ENCODE results near the gene NCKAP5. TPM values are rescaled to one million over a fixed set of nuclear protein-coding genes. Genes with fewer than 3 reads are reported as not detected.

NCKAP5 gene
- total RNA-seq, 4 donors from 2014 or later, result 2.7 to 11.7 (median 5.6) TPM

DNA sequence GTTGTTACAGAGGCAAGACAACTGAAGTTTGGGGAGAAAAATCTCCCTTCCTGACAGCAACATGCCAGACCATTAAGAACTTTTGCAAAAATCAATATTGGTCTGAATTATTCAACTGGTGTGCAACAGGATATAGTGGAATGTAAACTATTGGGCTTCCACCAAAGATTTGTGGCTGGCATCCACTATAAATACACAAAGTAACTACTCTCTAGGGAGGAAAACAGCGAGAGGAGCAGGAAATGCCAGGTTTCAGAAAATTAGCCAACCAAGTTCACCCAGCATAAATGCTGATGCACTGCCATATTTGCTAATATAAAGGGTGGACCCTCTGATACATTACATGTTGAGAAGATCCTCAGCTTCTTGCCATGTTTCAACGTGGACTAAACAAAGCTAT, 630.6 kb downstream of the NCKAP5 start:
- no peak overlapping the region for H3K4me3 ChIP-seq
- 26 to 35% methylated on average over 2 of the region's 2 CpGs for WGBS, 2 donors

DNA sequence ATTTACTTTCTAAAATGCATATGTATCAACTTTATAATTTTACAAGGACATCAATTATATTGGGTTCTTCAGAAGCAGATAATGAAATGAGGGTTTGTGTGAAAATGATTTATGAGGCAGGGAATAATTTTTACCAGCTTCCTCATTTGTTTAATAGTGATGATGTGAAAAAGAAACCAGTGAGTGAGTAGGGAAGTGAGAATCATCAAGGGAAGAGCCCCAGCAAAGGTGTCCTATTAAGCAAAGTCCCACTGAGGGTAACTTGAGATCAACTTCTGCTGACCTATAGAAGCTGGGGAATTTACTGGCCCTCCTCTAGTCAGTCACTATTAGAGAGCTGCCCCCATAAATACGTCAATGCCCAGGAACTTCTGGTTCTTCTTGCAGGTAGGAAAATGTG, 631.5 kb downstream of the NCKAP5 start:
- Histone ChIP-seq H3K27me3 (no peaks in the 10 kb centered on the region), H3K27ac (no peak overlapping the region), H3K9me3 (no peaks in the 10 kb centered on the region), H3K4me1 (no peaks in the 10 kb centered on the region), H3K4me3 (no peak overlapping the region), H3K36me3 (no peaks in the 10 kb centered on the region)
- 86 to 88% methylated on average over 1 of the region's 1 CpG for WGBS, 2 donors
- no peak for TF ChIP-seq POLR2A (IDR thresholded peaks at IDR 0.05)
- no peak for TF ChIP-seq EP300 (IDR thresholded peaks at IDR 0.05)
- TF ChIP-seq, protein P1, sequence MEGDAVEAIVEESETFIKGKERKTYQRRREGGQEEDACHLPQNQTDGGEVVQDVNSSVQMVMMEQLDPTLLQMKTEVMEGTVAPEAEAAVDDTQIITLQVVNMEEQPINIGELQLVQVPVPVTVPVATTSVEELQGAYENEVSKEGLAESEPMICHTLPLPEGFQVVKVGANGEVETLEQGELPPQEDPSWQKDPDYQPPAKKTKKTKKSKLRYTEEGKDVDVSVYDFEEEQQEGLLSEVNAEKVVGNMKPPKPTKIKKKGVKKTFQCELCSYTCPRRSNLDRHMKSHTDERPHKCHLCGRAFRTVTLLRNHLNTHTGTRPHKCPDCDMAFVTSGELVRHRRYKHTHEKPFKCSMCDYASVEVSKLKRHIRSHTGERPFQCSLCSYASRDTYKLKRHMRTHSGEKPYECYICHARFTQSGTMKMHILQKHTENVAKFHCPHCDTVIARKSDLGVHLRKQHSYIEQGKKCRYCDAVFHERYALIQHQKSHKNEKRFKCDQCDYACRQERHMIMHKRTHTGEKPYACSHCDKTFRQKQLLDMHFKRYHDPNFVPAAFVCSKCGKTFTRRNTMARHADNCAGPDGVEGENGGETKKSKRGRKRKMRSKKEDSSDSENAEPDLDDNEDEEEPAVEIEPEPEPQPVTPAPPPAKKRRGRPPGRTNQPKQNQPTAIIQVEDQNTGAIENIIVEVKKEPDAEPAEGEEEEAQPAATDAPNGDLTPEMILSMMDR (IDR thresholded peaks at IDR 0.05), result no peak
- no peak for DNase-seq (ENCODE audit: low spot score in 2 of 2)

More for the DNA sequence above, 630.6 kb downstream of the NCKAP5 start:
- Histone ChIP-seq H3K36me3 (no peaks in the 10 kb centered on the region), H3K27ac (no peak overlapping the region), H3K9me3 (no peaks in the 10 kb centered on the region), H3K4me1 (no peaks in the 10 kb centered on the region), H3K27me3 (no peaks in the 10 kb centered on the region)
- no peak for TF ChIP-seq EP300 (IDR thresholded peaks at IDR 0.05)
- TF ChIP-seq POLR2A (IDR thresholded peaks at IDR 0.05), result no peak
- TF ChIP-seq, protein P1 (IDR thresholded peaks at IDR 0.05), result no peak
- DNase-seq (ENCODE audit: low spot score in 2 of 2), result no peak

DNA sequence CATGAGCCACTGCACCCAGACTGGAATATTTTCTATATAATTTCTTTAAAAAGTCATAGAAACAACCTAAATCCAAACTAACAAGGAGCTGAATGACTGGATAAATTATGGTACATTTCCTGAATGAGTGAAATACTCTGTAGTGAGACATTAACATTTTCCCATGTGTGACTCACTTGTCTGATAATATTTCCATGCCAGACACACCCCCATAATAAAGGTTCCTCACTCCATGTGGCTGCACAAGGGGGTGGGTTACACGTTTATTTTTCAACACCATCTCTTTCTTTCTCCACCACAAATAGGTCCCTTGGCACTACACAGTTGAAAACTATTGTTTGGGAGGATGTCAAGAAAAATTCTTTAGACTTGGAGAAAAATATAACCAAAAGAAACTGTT, 632.0 kb downstream of the NCKAP5 start:
- H3K27ac ChIP-seq, result no peak overlapping the region
- no peak overlapping the region for H3K4me3 ChIP-seq
- H3K4me1 ChIP-seq, result no peaks in the 10 kb centered on the region
- 23 to 24% methylated on average over 1 of the region's 1 CpG for WGBS, 2 donors
- no peaks in the 10 kb centered on the region for H3K27me3 ChIP-seq
- H3K36me3 ChIP-seq, result no peaks in the 10 kb centered on the region
- DNase-seq (ENCODE audit: low spot score in 2 of 2), result no peak
- TF ChIP-seq, protein P1 (IDR thresholded peaks at IDR 0.05), result no peak
- H3K9me3 ChIP-seq, result no peaks in the 10 kb centered on the region

DNA sequence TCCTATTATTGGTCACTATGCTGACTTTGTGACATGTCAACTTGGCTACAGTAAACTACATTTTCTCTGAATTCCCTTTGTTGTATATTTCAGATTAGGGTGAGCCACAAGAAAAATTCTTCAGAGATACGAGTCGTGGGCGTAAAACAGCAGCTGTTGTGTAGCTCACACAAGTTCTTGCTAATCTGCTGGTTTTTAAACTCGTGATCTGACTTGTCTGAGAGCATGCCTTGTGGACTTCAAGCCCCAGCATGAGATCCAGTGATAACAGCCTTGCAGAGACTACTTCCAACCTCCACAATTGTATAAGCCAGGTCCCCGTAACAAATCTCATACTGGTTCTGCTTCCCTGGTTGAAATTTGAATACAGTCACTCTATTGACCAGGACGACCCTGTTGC, 638.5 kb downstream of the NCKAP5 start:
- Histone ChIP-seq H3K27me3 (no peaks in the 10 kb centered on the region), H3K4me1 (no peaks in the 10 kb centered on the region), H3K27ac (no peak overlapping the region), H3K9me3 (no peaks in the 10 kb centered on the region), H3K36me3 (no peaks in the 10 kb centered on the region), H3K4me3 (no peak overlapping the region)
- WGBS, 2 donors, result 54 to 59% methylated on average over 6 of the region's 6 CpGs
- TF ChIP-seq, protein P1 (IDR thresholded peaks at IDR 0.05), result no peak
- no peak for TF ChIP-seq EP300 (IDR thresholded peaks at IDR 0.05)
- no peak for TF ChIP-seq POLR2A (IDR thresholded peaks at IDR 0.05)
- DNase-seq (ENCODE audit: low spot score in 2 of 2), result no peak

DNA sequence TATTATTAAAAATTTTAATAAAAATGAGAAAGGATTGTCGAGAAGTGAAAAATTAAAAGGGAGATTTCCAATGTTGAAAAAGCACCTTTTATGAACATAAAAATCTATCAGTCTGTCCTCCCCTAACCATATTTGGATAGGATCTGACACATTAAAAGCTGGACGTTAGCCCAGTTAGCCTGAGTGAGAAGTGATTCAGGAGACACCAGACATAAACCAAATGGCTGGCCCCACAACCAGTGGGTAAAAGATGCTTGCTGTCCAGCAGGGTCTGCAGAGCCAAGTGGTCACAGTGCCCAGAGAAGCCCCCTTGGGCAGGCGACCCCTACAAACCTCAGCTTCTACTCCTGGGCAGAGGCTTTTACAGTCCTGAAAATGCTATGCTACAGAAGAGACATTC, 644.5 kb downstream of the NCKAP5 start:
- H3K4me3 ChIP-seq, result no peak overlapping the region
- no peaks in the 10 kb centered on the region for H3K9me3 ChIP-seq
- H3K27ac ChIP-seq, result no peak overlapping the region
- no peaks in the 10 kb centered on the region for H3K4me1 ChIP-seq
- DNase-seq (ENCODE audit: low spot score in 2 of 2), result no peak
- no peaks in the 10 kb centered on the region for H3K36me3 ChIP-seq
- H3K27me3 ChIP-seq, result no peaks in the 10 kb centered on the region
- TF ChIP-seq EP300 (IDR thresholded peaks at IDR 0.05) (no peak), POLR2A (IDR thresholded peaks at IDR 0.05) (no peak)
- TF ChIP-seq, protein P1 (IDR thresholded peaks at IDR 0.05), result no peak
- WGBS, 2 donors, result 52 to 54% methylated on average over 3 of the region's 3 CpGs
